Activated CD8-positive, alpha-beta memory T cell treated with anti-CD3 and anti-CD28 coated beads, Interleukin-2, amount 10 ng/mL, durations not matched to agents 7 days and 5 days (primary cell): ENCODE data around the gene KIF13A. TPM values are rescaled to one million over a fixed set of nuclear protein-coding genes. Genes with fewer than 3 reads are reported as not detected.

ENCODE experiments used
- ATAC-seq: fragments of 150-1000 bp; cut with Tn5 transposase; one replicate; pipeline ENCODE4 v1.10.0; 2021; ENCODE audit warnings: moderate library complexity
- CTCF ChIA-PET: fragments of 350-600 bp; sonication (Branson Sonifier 250); formaldehyde crosslinking; loops from one replicate; lab custom pipeline; 2021; ENCODE audit warnings: antibody characterized with exemption; lab: Charles Lee
- DNase-seq: peaks from one replicate; pipeline ENCODE4 v3.0.0-alpha.2; 2020
- H3K27ac Mint-ChIP-seq: one replicate; pipeline ENCODE4 v1.8.0; 2021; ENCODE audit warnings: mild to moderate bottlenecking, mixed read lengths
- H3K27me3 Mint-ChIP-seq: one replicate; pipeline ENCODE4 v1.8.0; 2021; ENCODE audit warnings: mixed read lengths
- H3K36me3 Mint-ChIP-seq: one replicate; pipeline ENCODE4 v1.8.0; 2021; ENCODE audit warnings: mild to moderate bottlenecking, mixed read lengths
- H3K4me1 Mint-ChIP-seq: one replicate; pipeline ENCODE4 v1.8.0; 2021; ENCODE audit warnings: mixed read lengths
- H3K4me3 Mint-ChIP-seq: one replicate; pipeline ENCODE4 v1.8.0; 2021; ENCODE audit warnings: mild to moderate bottlenecking, moderate library complexity, mixed read lengths
- H3K9me3 Mint-ChIP-seq: one replicate; pipeline ENCODE4 v1.8.0; 2022; ENCODE audit warnings: low read depth, mixed read lengths
- total RNA-seq, 2 experiments: library from RNA; stranded (reverse); gene quantifications; one replicate each; pipeline ENCODE4 v1.2.3, GENCODE V29; 2021

The KIF13A gene
- total RNA-seq, 2 experiments from 2014 or later = 0.05 TPM; not detected in 1

GRCh38 chr6:17972074-17972952 lies 15.1 kb downstream of the KIF13A start:
- H3K36me3 Mint-ChIP-seq = no peaks in the 10 kb centered on the region
- no peak for ATAC-seq
- CTCF ChIA-PET = no interaction called here

GRCh38 chr6:17971128-17972073 lies 16.0 kb downstream of the KIF13A start:
- Mint-ChIP-seq H3K27ac (no peak overlapping the region), H3K4me1 (no peaks in the 10 kb centered on the region), H3K4me3 (no peak overlapping the region), H3K36me3 (no peaks in the 10 kb centered on the region), H3K27me3 (peaks cover 36% of the 10 kb centered on the region), H3K9me3 (no peaks in the 10 kb centered on the region)
- ATAC-seq = no peak
- DNase-seq = no peak
- CTCF ChIA-PET = no interaction called here

More at GRCh38 chr6:17972074-17972952, 15.1 kb downstream of the KIF13A start:
- DNase-seq = no peak
- Mint-ChIP-seq H3K9me3 (no peaks in the 10 kb centered on the region), H3K27ac (no peak overlapping the region), H3K4me1 (no peaks in the 10 kb centered on the region), H3K4me3 (no peak overlapping the region), H3K27me3 (peaks cover 30% of the 10 kb centered on the region)

- CTCF ChIA-PET = interaction anchor here (0.8 kb wide), 1 partner anchor 119 kb away, joined by 3 read pairs; no protein-coding TSS in a partner anchor
- Mint-ChIP-seq H3K4me1 (no peaks in the 10 kb centered on the region), H3K36me3 (no peaks in the 10 kb centered on the region), H3K9me3 (no peaks in the 10 kb centered on the region), H3K27ac (no peak overlapping the region), H3K27me3 (peaks cover 44% of the 10 kb centered on the region), H3K4me3 (no peak overlapping the region)
- ATAC-seq (no peak), DNase-seq (no peak)
These were observed 18.6 kb downstream of the KIF13A start for GRCh38 chr6:17968876-17969275.

GRCh38 chr6:17967668-17968518 lies 19.5 kb downstream of the KIF13A start:
- peaks cover 37% of the 10 kb centered on the region for H3K27me3 Mint-ChIP-seq
- ATAC-seq = no peak
- no peak overlapping the region for H3K4me3 Mint-ChIP-seq
- H3K4me1 Mint-ChIP-seq = no peaks in the 10 kb centered on the region
- DNase-seq = no peak
- H3K27ac Mint-ChIP-seq = no peak overlapping the region
- H3K36me3 Mint-ChIP-seq = no peaks in the 10 kb centered on the region
- no peaks in the 10 kb centered on the region for H3K9me3 Mint-ChIP-seq
- CTCF ChIA-PET = interaction anchor here (0.8 kb wide), 1 partner anchor 120 kb away, joined by 3 read pairs; no protein-coding TSS in a partner anchor

- Mint-ChIP-seq H3K36me3 (no peaks in the 10 kb centered on the region), H3K9me3 (no peaks in the 10 kb centered on the region), H3K27me3 (peaks cover 33% of the 10 kb centered on the region), H3K4me3 (no peak overlapping the region), H3K4me1 (peaks cover 2% of the 10 kb centered on the region), H3K27ac (no peak overlapping the region)
- ATAC-seq (no peak), DNase-seq (no peak)
- CTCF ChIA-PET = no interaction called here
These were observed 21.0 kb downstream of the KIF13A start for GRCh38 chr6:17966451-17966850.

- Mint-ChIP-seq H3K27me3 (peaks cover 32% of the 10 kb centered on the region), H3K9me3 (no peaks in the 10 kb centered on the region), H3K4me1 (peaks cover 2% of the 10 kb centered on the region), H3K27ac (no peak overlapping the region), H3K36me3 (no peaks in the 10 kb centered on the region), H3K4me3 (no peak overlapping the region)
- no peak for DNase-seq
- CTCF ChIA-PET = no interaction called here
- ATAC-seq = no peak
These were observed 22.0 kb downstream of the KIF13A start for GRCh38 chr6:17965397-17965796.

GRCh38 chr6:17964633-17965032 lies 22.8 kb downstream of the KIF13A start:
- no peak overlapping the region for H3K4me3 Mint-ChIP-seq
- peaks cover 2% of the 10 kb centered on the region for H3K4me1 Mint-ChIP-seq
- DNase-seq = no peak
- peaks cover 36% of the 10 kb centered on the region for H3K27me3 Mint-ChIP-seq
- H3K9me3 Mint-ChIP-seq = no peaks in the 10 kb centered on the region
- no peaks in the 10 kb centered on the region for H3K36me3 Mint-ChIP-seq
- CTCF ChIA-PET = no interaction called here
- no peak overlapping the region for H3K27ac Mint-ChIP-seq
- ATAC-seq = no peak

- ATAC-seq (no peak), DNase-seq (no peak)
- no peaks in the 10 kb centered on the region for H3K36me3 Mint-ChIP-seq
- H3K4me3 Mint-ChIP-seq = no peak overlapping the region
- peaks cover 40% of the 10 kb centered on the region for H3K27me3 Mint-ChIP-seq
- H3K9me3 Mint-ChIP-seq = no peaks in the 10 kb centered on the region
- CTCF ChIA-PET = no interaction called here
- H3K4me1 Mint-ChIP-seq = peaks cover 2% of the 10 kb centered on the region
- no peak overlapping the region for H3K27ac Mint-ChIP-seq
These were observed 24.9 kb downstream of the KIF13A start for GRCh38 chr6:17962436-17963031.

- H3K4me3 Mint-ChIP-seq = no peak overlapping the region
- CTCF ChIA-PET = interaction anchor here (0.6 kb wide), 1 partner anchor 435 kb away, joined by 3 read pairs; no protein-coding TSS in a partner anchor
- DNase-seq (no peak), ATAC-seq (no peak)
- H3K27ac Mint-ChIP-seq = no peak overlapping the region
- H3K36me3 Mint-ChIP-seq = no peaks in the 10 kb centered on the region
- peaks cover 32% of the 10 kb centered on the region for H3K27me3 Mint-ChIP-seq
- H3K9me3 Mint-ChIP-seq = no peaks in the 10 kb centered on the region
- H3K4me1 Mint-ChIP-seq = peaks cover 2% of the 10 kb centered on the region
These were observed 28.1 kb downstream of the KIF13A start for GRCh38 chr6:17959302-17959701.

GRCh38 chr6:17957904-17958620 lies 29.4 kb downstream of the KIF13A start:
- H3K4me1 Mint-ChIP-seq = peaks cover 2% of the 10 kb centered on the region
- H3K27ac Mint-ChIP-seq = no peak overlapping the region
- CTCF ChIA-PET = no interaction called here
- peaks cover 32% of the 10 kb centered on the region for H3K27me3 Mint-ChIP-seq
- ATAC-seq (no peak), DNase-seq (no peak)
- H3K9me3 Mint-ChIP-seq = no peaks in the 10 kb centered on the region
- H3K36me3 Mint-ChIP-seq = no peaks in the 10 kb centered on the region
- H3K4me3 Mint-ChIP-seq = no peak overlapping the region

GRCh38 chr6:17957498-17957897 lies 29.9 kb downstream of the KIF13A start:
- Mint-ChIP-seq H3K4me3 (no peak overlapping the region), H3K4me1 (no peaks in the 10 kb centered on the region), H3K9me3 (no peaks in the 10 kb centered on the region), H3K36me3 (no peaks in the 10 kb centered on the region), H3K27me3 (peaks cover 32% of the 10 kb centered on the region), H3K27ac (no peak overlapping the region)
- ATAC-seq = no peak
- CTCF ChIA-PET = no interaction called here
- DNase-seq = no peak

GRCh38 chr6:17957086-17957485 lies 30.3 kb downstream of the KIF13A start:
- DNase-seq = no peak
- Mint-ChIP-seq H3K9me3 (no peaks in the 10 kb centered on the region), H3K36me3 (no peaks in the 10 kb centered on the region), H3K4me1 (no peaks in the 10 kb centered on the region), H3K27ac (no peak overlapping the region), H3K27me3 (peaks cover 30% of the 10 kb centered on the region), H3K4me3 (no peak overlapping the region)
- CTCF ChIA-PET = no interaction called here
- no peak for ATAC-seq
